ENCODE measurements around the gene SORBS1. TPM values are rescaled to one million over a fixed set of nuclear protein-coding genes. Genes with fewer than 3 reads are reported as not detected.

SORBS1 gene
- total and polyA plus RNA-seq, 3 donors from 2014 or later = 34.4 to 46.6 (median 38.8) TPM

- whole genome bisulfite sequencing, 2 donors = 72 to 80% methylated on average over 1 to 2 of the region's 2 CpGs
- no peak for TF ChIP-seq POLR2A (IDR thresholded peaks at IDR 0.05)
- no peak for DNase-seq
- Histone ChIP-seq H3K4me1 (no peaks in the 10 kb centered on the region), H3K36me3 (ENCODE audit: low read depth, missing control alignments) (no peaks in the 10 kb centered on the region), H3K27me3 (no peaks in the 10 kb centered on the region), H3K9me3 (no peaks in the 10 kb centered on the region), H3K27ac (no peak overlapping the region), H3K4me3 (no peak overlapping the region)
- intact Hi-C loops (cut with DNase I; ENCODE audit: low total_unique reads) = no loop called here
These were observed 29.2 kb downstream of the SORBS1 start for GRCh38 chr10:95531994-95532399.

DNA sequence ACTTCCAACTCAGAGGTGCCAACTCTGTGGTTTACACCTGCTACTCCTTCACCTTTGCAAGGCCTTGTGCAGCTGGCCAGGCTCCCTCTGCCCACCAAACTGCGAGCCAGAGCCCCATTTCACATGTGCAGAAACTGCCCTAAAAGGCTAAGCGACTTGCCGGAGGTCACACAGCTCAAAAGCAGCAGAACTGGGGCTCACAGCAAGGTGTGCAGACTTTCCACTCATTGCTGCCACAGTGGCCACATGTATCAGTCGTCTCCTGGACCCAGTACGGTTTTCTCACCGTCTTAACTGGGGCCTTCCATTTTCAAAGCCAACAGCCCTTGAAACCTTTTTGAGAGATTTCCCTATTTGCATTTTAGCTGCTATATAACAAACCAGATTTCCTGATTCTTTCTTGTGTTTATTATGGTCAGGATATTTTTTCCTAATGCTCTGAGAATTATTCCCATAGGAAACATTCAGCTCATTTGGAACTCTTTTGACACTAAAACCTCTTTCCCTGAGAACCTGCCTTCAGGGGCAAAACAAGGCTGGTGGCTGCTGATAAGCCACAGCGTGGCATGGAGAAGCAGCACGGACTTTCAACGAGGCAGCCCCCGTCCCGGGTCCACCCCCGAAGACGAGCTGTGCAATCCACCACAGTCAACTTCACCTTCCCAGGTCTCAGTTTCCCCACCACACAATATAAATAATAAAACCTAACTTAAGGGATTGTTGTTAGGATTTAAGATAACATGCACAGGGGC, 29.9 kb downstream of the SORBS1 start:
- no peaks in the 10 kb centered on the region for H3K36me3 ChIP-seq (ENCODE audit: low read depth, missing control alignments)
- 64 to 67% methylated on average over 13 of the region's 13 CpGs for WGBS, 2 donors
- intact Hi-C loops (cut with DNase I; ENCODE audit: low total_unique reads) = no loop called here
- no peaks in the 10 kb centered on the region for H3K27me3 ChIP-seq
- no peak overlapping the region for H3K4me3 ChIP-seq
- H3K9me3 ChIP-seq = no peaks in the 10 kb centered on the region
- TF ChIP-seq, protein P1, sequence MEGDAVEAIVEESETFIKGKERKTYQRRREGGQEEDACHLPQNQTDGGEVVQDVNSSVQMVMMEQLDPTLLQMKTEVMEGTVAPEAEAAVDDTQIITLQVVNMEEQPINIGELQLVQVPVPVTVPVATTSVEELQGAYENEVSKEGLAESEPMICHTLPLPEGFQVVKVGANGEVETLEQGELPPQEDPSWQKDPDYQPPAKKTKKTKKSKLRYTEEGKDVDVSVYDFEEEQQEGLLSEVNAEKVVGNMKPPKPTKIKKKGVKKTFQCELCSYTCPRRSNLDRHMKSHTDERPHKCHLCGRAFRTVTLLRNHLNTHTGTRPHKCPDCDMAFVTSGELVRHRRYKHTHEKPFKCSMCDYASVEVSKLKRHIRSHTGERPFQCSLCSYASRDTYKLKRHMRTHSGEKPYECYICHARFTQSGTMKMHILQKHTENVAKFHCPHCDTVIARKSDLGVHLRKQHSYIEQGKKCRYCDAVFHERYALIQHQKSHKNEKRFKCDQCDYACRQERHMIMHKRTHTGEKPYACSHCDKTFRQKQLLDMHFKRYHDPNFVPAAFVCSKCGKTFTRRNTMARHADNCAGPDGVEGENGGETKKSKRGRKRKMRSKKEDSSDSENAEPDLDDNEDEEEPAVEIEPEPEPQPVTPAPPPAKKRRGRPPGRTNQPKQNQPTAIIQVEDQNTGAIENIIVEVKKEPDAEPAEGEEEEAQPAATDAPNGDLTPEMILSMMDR (IDR thresholded peaks at IDR 0.05) = no peak
- no peak for TF ChIP-seq POLR2A (IDR thresholded peaks at IDR 0.05)
- peak overlapping the region in 1 of 2 donors; percentile 10 for H3K27ac ChIP-seq
- H3K4me1 ChIP-seq = no peaks in the 10 kb centered on the region
- no peak for DNase-seq

DNA sequence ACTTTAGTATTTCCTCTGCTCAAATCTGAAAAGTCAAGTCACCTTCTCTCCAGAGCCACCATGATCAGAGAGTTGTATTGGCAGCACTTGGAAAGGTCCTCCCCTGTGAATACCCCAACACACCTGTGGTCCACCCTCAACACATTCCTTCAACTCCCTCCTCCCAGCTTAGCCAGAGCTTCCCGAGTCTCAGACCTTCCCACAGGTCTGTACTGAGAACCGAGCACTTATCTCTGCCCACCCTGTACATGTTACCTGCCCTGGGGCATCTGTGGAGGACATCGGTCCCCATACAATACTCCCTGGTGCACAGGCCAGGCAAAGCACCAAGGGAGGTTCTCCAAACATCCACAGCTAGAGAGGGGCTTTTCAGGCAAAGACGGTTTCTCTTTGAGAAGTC, 30.6 kb downstream of the SORBS1 start:
- WGBS, 2 donors = 69 to 85% methylated on average over 4 of the region's 4 CpGs
- Histone ChIP-seq H3K9me3 (no peaks in the 10 kb centered on the region), H3K27me3 (no peaks in the 10 kb centered on the region), H3K36me3 (ENCODE audit: low read depth, missing control alignments) (no peaks in the 10 kb centered on the region), H3K4me1 (no peaks in the 10 kb centered on the region), H3K4me3 (no peak overlapping the region), H3K27ac (peak overlapping the region in 1 of 2 donors; percentile 10)
- DNase-seq = no peak
- TF ChIP-seq, protein P1 (IDR thresholded peaks at IDR 0.05) = no peak
- TF ChIP-seq POLR2A (IDR thresholded peaks at IDR 0.05) = no peak
- intact Hi-C loops (cut with DNase I; ENCODE audit: low total_unique reads) = no loop called here

- H3K27me3 ChIP-seq = no peaks in the 10 kb centered on the region
- DNase-seq = no peak
- no peaks in the 10 kb centered on the region for H3K36me3 ChIP-seq (ENCODE audit: low read depth, missing control alignments)
- no peaks in the 10 kb centered on the region for H3K4me1 ChIP-seq
- 89 to 96% methylated on average over 2 of the region's 2 CpGs for WGBS, 2 donors
- H3K27ac ChIP-seq = no peak overlapping the region
- intact Hi-C loops (cut with DNase I; ENCODE audit: low total_unique reads) = no loop called here
- H3K4me3 ChIP-seq = no peak overlapping the region
- no peaks in the 10 kb centered on the region for H3K9me3 ChIP-seq
- no peak for TF ChIP-seq POLR2A (IDR thresholded peaks at IDR 0.05)
- TF ChIP-seq, protein P1 (IDR thresholded peaks at IDR 0.05) = no peak
These were observed 31.1 kb downstream of the SORBS1 start for GRCh38 chr10:95530029-95530428.

DNA sequence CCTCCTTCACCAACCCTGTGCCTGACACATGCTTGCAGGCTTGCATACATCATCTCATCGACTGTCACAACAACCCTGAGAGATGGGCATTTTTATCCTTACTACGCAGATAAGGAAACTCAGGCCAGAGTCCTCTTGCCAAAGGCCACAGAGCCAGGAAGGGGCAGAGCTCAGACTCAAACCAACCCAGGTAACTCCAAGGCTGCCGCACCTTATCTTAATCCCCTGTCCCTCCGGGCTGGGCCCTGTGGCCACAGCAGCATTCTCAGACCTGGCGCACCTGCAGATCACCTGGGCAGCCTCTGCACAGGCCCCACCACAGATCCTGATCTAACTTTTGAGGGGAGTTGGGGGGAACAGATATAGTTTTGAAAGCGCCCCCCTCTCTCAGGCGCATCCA, 35.1 kb downstream of the SORBS1 start:
- Histone ChIP-seq H3K4me1 (no peaks in the 10 kb centered on the region), H3K36me3 (ENCODE audit: low read depth, missing control alignments) (no peaks in the 10 kb centered on the region), H3K27ac (no peak overlapping the region), H3K27me3 (no peaks in the 10 kb centered on the region), H3K4me3 (no peak overlapping the region), H3K9me3 (no peaks in the 10 kb centered on the region)
- no peak for DNase-seq
- no peak for TF ChIP-seq POLR2A (IDR thresholded peaks at IDR 0.05)
- TF ChIP-seq, protein P1 (IDR thresholded peaks at IDR 0.05) = no peak
- intact Hi-C loops (cut with DNase I; ENCODE audit: low total_unique reads) = no loop called here
- 84 to 95% methylated on average over 7 of the region's 7 CpGs for WGBS, 2 donors

Data from testis (tissue), 3 donors.